Lower lobe of right lung (tissue), 2 donors: ENCODE data around the gene TFPI. TPM values are rescaled to one million over a fixed set of nuclear protein-coding genes. Genes with fewer than 3 reads are reported as not detected.

Source experiments
- ATAC-seq, 2 donors: fragments of 200-7000 bp; cut with Tn5 transposase; one replicate each; pipeline ENCODE4 v1.9.1; 2020 to 2022; ENCODE audit warnings: mild to moderate bottlenecking in 2 of 2, moderate library complexity in 2 of 2
- DNase-seq: peaks from one replicate; pipeline ENCODE4 v3.0.0-alpha.2; 2020
- H3K27ac ChIP-seq: fragments of 200-600 bp; one replicate; pipeline ENCODE4 v1.8.0; 2022
- H3K27me3 ChIP-seq: fragments of 200-600 bp; one replicate; pipeline ENCODE4 v1.8.0; 2022; ENCODE audit warnings: low read depth
- H3K36me3 ChIP-seq: fragments of 200-600 bp; one replicate; pipeline ENCODE4 v1.8.0; 2022; ENCODE audit warnings: mild to moderate bottlenecking
- H3K4me1 ChIP-seq: fragments of 200-600 bp; one replicate; pipeline ENCODE4 v1.8.0; 2022
- H3K4me3 ChIP-seq: fragments of 200-600 bp; one replicate; pipeline ENCODE4 v1.8.0; 2022; ENCODE audit warnings: mild to moderate bottlenecking
- H3K9me3 ChIP-seq: fragments of 200-600 bp; one replicate; pipeline ENCODE4 v1.8.0; 2022
- intact Hi-C: fragments of 100-400 bp; cut with DNase I; formaldehyde crosslinking; loops from one replicate; pipeline ENCODE4 v1.11.0; 2022
- total RNA-seq: library from RNA; stranded (reverse); fragmentation: NEBNext Ultra II Directional; extraction: Animal tissue kit (Norgen Biotek cat#: 25700); gene quantifications from one replicate; pipeline ENCODE4 v1.2.1, GENCODE V29; 2021
- TF ChIP-seq, protein P1 (sequence below): fragments of 200-600 bp; IDR thresholded peaks from one replicate; pipeline ENCODE4 v1.8.0; 2022; ENCODE audit warnings: antibody characterized with exemption, mild to moderate bottlenecking
- donor health status: DM: no; HTN: yes; CAD: no; lungs with severe emphysema.

TFPI gene
- total RNA-seq, 1 donor from 2014 or later = 311 TPM

DNA sequence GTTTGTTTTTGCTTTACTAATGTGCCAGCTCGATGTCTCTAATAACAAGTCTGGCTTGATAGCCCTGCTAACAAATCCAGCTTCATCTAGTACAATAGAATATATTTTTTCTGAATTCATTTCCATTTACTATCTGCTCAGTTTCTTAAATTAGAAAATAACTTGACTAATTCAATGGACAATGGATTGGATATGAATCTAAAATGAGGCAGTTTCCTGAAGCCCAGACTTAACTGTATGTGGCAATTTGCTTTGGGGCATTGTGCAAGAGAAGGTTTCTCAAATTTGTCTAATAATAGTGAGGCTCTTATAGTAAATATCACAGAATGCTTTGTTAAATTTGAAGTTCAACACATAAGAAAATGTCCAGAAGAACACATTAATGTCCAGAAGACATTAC lies 132.0 kb downstream of the TFPI start:
- no peak for ATAC-seq
- Histone ChIP-seq H3K4me1 (peaks cover 17% of the 10 kb centered on the region), H3K4me3 (no peak overlapping the region), H3K36me3 (no peaks in the 10 kb centered on the region), H3K27me3 (no peaks in the 10 kb centered on the region), H3K27ac (no peak overlapping the region), H3K9me3 (no peaks in the 10 kb centered on the region)
- intact Hi-C loops = no loop called here
- no peak for DNase-seq
- TF ChIP-seq, protein P1, sequence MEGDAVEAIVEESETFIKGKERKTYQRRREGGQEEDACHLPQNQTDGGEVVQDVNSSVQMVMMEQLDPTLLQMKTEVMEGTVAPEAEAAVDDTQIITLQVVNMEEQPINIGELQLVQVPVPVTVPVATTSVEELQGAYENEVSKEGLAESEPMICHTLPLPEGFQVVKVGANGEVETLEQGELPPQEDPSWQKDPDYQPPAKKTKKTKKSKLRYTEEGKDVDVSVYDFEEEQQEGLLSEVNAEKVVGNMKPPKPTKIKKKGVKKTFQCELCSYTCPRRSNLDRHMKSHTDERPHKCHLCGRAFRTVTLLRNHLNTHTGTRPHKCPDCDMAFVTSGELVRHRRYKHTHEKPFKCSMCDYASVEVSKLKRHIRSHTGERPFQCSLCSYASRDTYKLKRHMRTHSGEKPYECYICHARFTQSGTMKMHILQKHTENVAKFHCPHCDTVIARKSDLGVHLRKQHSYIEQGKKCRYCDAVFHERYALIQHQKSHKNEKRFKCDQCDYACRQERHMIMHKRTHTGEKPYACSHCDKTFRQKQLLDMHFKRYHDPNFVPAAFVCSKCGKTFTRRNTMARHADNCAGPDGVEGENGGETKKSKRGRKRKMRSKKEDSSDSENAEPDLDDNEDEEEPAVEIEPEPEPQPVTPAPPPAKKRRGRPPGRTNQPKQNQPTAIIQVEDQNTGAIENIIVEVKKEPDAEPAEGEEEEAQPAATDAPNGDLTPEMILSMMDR = no peak

DNA sequence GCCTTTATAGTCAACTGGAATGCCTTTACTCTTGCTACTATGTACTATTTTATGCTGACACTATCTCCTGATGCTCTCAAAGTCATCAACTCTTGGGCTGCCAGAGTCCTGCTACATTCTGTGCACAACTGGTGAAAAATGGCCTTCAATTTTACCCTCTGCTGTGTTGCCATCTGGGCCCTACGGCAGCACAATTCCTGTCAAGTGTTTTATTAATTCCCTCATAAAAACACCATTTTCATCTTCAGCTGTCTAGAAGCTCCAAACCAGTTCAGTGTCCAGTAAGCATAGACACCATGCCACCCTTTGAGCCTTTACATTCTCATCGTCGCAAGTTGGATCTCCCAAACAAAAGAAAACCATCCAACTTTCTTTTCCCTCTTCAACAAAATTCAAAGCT lies 132.7 kb downstream of the TFPI start:
- TF ChIP-seq, protein P1 = no peak
- Histone ChIP-seq H3K27ac (no peak overlapping the region), H3K4me1 (peaks cover 17% of the 10 kb centered on the region), H3K36me3 (no peaks in the 10 kb centered on the region), H3K9me3 (no peaks in the 10 kb centered on the region), H3K27me3 (no peaks in the 10 kb centered on the region), H3K4me3 (no peak overlapping the region)
- no peak for DNase-seq
- intact Hi-C loops = no loop called here
- ATAC-seq = no peak

GRCh38 chr2:187419808-187420207 lies 134.4 kb downstream of the TFPI start:
- peaks cover 17% of the 10 kb centered on the region for H3K4me1 ChIP-seq
- TF ChIP-seq, protein P1 = no peak
- intact Hi-C loops = no loop called here
- ATAC-seq (no peak), DNase-seq (no peak)
- H3K27me3 ChIP-seq = no peaks in the 10 kb centered on the region
- H3K36me3 ChIP-seq = no peaks in the 10 kb centered on the region
- no peaks in the 10 kb centered on the region for H3K9me3 ChIP-seq
- H3K27ac ChIP-seq = no peak overlapping the region
- H3K4me3 ChIP-seq = no peak overlapping the region

GRCh38 chr2:187415449-187415848 lies 138.8 kb downstream of the TFPI start:
- no peaks in the 10 kb centered on the region for H3K27me3 ChIP-seq
- DNase-seq (no peak), ATAC-seq (no peak)
- no peaks in the 10 kb centered on the region for H3K4me1 ChIP-seq
- intact Hi-C loops = no loop called here
- H3K27ac ChIP-seq = no peak overlapping the region
- H3K36me3 ChIP-seq = no peaks in the 10 kb centered on the region
- TF ChIP-seq, protein P1 = no peak
- H3K4me3 ChIP-seq = no peak overlapping the region
- H3K9me3 ChIP-seq = no peaks in the 10 kb centered on the region

Other genes starting within 250 kb of the TFPI start
- gene CALCRL, start 106.2 kb downstream of the TFPI start, total RNA-seq = 236 TPM